ENCODE results near the gene EMSY. TPM values are rescaled to one million over a fixed set of nuclear protein-coding genes. Genes with fewer than 3 reads are reported as not detected.
A peak's percentile ranks its signal among the peaks of the same experiment; 100 is the strongest.

Gene EMSY
- total RNA-seq, 4 donors from 2014 or later: 35.7 to 79.6 (median 43.8) TPM

DNA sequence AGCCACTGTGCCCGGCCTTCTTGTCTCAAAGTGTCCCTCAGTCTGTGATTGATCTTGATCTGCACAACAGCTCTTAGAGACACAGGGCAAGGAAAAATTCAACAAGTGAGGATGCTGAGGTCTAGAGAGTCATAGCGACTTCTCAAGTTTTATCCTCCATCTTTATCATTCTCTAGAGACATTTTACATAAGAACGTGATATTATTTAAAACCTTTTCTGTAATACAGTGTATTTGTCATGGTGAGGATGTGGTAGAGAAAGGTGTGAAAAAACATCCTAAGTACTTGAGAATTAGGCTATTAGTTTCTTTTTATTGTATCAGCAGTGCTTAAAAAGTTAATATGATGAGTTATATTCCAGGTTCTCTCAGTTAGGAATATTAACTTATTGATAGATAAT is 50.2 kb downstream of the EMSY start:
- intact Hi-C loops (cut with DNase I; ENCODE audit: low total_unique reads) (no loop called here), in situ Hi-C loops (cut with MboI; ENCODE audit: low pct_ligation_motif_present in 1 of 4, low pct_unique_long_range_greater_than_20kb in 1 of 4, low sequenced_read_pairs in 3 of 4) (no loop called here)
- DNase-seq: no peak
- H3K4me1 ChIP-seq: peaks cover 0 to 22% (median 9%) of the 10 kb centered on the region in 4 donors
- WGBS, 2 donors (ENCODE audit: low coverage in 1 of 2): 99 to 100% methylated on average over 2 to 3 of the region's 3 CpGs
- no peaks in the 10 kb centered on the region for H3K27me3 ChIP-seq
- peak overlapping the region in 2 of 4 donors; percentile 37 to 48 for H3K27ac ChIP-seq
- no peak overlapping the region for H3K4me3 ChIP-seq
- H3K36me3 ChIP-seq: peaks cover 0 to 19% (median under 1%) of the 10 kb centered on the region in 4 donors
- H3K9me3 ChIP-seq: no peaks in the 10 kb centered on the region
- TF ChIP-seq POLR2A (IDR thresholded peaks at IDR 0.05) (no peak), EP300 (IDR thresholded peaks at IDR 0.05; ENCODE audit: low read depth) (no peak), POLR2AphosphoS5 (IDR thresholded peaks at IDR 0.05) (no peak)
- TF ChIP-seq, protein P1, sequence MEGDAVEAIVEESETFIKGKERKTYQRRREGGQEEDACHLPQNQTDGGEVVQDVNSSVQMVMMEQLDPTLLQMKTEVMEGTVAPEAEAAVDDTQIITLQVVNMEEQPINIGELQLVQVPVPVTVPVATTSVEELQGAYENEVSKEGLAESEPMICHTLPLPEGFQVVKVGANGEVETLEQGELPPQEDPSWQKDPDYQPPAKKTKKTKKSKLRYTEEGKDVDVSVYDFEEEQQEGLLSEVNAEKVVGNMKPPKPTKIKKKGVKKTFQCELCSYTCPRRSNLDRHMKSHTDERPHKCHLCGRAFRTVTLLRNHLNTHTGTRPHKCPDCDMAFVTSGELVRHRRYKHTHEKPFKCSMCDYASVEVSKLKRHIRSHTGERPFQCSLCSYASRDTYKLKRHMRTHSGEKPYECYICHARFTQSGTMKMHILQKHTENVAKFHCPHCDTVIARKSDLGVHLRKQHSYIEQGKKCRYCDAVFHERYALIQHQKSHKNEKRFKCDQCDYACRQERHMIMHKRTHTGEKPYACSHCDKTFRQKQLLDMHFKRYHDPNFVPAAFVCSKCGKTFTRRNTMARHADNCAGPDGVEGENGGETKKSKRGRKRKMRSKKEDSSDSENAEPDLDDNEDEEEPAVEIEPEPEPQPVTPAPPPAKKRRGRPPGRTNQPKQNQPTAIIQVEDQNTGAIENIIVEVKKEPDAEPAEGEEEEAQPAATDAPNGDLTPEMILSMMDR (IDR thresholded peaks at IDR 0.05): no peak

DNA sequence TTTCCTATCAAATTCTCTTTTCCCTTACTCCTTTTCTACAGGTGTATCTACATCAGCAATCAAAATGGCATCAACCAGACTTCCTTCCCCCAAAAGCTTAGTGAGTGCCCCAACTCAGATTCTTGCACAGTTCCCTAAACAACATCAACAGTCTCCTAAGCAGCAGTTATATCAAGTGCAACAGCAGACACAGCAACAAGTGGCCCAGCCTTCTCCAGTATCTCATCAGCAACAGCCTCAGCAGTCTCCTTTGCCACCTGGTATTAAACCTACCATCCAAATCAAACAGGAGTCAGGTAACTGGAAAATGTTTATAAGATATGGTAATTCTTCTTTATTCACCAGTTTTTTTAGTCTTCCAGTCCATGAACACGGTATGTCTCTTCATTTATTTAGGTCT is 51.4 kb downstream of the EMSY start:
- Histone ChIP-seq H3K27ac (no peak overlapping the region), H3K4me3 (no peak overlapping the region), H3K9me3 (peaks cover 0 to 1% of the 10 kb centered on the region in 2 donors), H3K36me3 (peaks cover 0 to 27% (median 5%) of the 10 kb centered on the region in 4 donors), H3K27me3 (no peaks in the 10 kb centered on the region), H3K4me1 (peaks cover 0 to 22% (median 9%) of the 10 kb centered on the region in 4 donors)
- in situ Hi-C loops (cut with MboI; ENCODE audit: low pct_ligation_motif_present in 1 of 4, low pct_unique_long_range_greater_than_20kb in 1 of 4, low sequenced_read_pairs in 3 of 4): no loop called here
- 92% methylated on average over 1 of the region's 1 CpG for WGBS, 2 donors (ENCODE audit: low coverage in 1 of 2)
- intact Hi-C loops (cut with DNase I; ENCODE audit: low total_unique reads): no loop called here
- no peak for DNase-seq
- TF ChIP-seq EP300 (IDR thresholded peaks at IDR 0.05; ENCODE audit: low read depth) (no peak), POLR2AphosphoS5 (IDR thresholded peaks at IDR 0.05) (no peak), POLR2A (IDR thresholded peaks at IDR 0.05) (no peak)
- TF ChIP-seq, protein P1 (IDR thresholded peaks at IDR 0.05): no peak

DNA sequence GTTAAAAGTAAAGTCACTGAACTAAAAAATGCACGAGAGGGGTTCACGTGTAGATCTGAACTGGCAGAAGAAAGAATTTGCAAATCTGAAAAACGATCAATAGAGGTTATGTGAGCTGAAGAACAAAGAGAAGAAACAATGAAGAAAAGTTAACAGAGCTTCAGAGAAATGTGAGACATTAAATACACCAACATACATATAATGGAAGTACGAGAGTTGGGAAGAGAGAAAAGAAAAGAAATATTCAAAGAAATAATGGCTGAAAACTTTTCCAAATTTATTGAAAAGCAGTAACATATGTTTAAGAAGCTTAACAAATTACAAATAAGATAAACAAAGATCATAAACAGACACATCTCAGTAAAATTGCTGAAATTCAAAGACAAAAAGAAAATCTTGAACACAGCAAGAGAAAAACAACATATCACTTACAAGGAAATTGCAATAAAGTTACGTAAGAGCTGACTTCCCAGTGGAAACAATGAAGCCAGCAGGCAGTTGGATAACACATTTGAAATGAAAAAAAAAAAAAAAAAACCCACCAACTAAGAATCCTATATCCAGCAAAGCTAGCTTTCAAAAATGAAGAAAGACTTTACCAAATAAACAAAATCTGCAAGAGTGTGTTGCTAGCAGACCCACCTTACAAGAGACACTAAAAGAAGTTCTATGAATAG is 56.8 kb downstream of the EMSY start:
- Histone ChIP-seq H3K27me3 (no peaks in the 10 kb centered on the region), H3K36me3 (peaks cover 0 to 20% (median 8%) of the 10 kb centered on the region in 4 donors), H3K4me3 (no peak overlapping the region), H3K27ac (no peak overlapping the region), H3K9me3 (peaks cover 0 to 4% of the 10 kb centered on the region in 2 donors), H3K4me1 (no peaks in the 10 kb centered on the region)
- WGBS, 2 donors (ENCODE audit: low coverage in 1 of 2): 93 to 97% methylated on average over 4 to 5 of the region's 5 CpGs
- intact Hi-C loops (cut with DNase I; ENCODE audit: low total_unique reads): no loop called here
- TF ChIP-seq POLR2AphosphoS5 (IDR thresholded peaks at IDR 0.05) (no peak), EP300 (IDR thresholded peaks at IDR 0.05; ENCODE audit: low read depth) (no peak), POLR2A (IDR thresholded peaks at IDR 0.05) (no peak)
- TF ChIP-seq, protein P1 (IDR thresholded peaks at IDR 0.05): no peak
- in situ Hi-C loops (cut with MboI; ENCODE audit: low pct_ligation_motif_present in 1 of 4, low pct_unique_long_range_greater_than_20kb in 1 of 4, low sequenced_read_pairs in 3 of 4): no loop called here
- no peak for DNase-seq

- Histone ChIP-seq H3K27ac (no peak overlapping the region), H3K4me1 (no peaks in the 10 kb centered on the region), H3K36me3 (peaks cover 0 to 3% (median 0%) of the 10 kb centered on the region in 4 donors), H3K9me3 (no peaks in the 10 kb centered on the region), H3K27me3 (no peaks in the 10 kb centered on the region), H3K4me3 (no peak overlapping the region)
- in situ Hi-C loops (cut with MboI; ENCODE audit: low pct_ligation_motif_present in 1 of 4, low pct_unique_long_range_greater_than_20kb in 1 of 4, low sequenced_read_pairs in 3 of 4): no loop called here
- TF ChIP-seq POLR2AphosphoS5 (IDR thresholded peaks at IDR 0.05): no peak
- TF ChIP-seq, protein P1 (IDR thresholded peaks at IDR 0.05): no peak
- TF ChIP-seq EP300 (IDR thresholded peaks at IDR 0.05; ENCODE audit: low read depth): no peak
- no peak for TF ChIP-seq POLR2A (IDR thresholded peaks at IDR 0.05)
- no peak for DNase-seq
- intact Hi-C loops (cut with DNase I; ENCODE audit: low total_unique reads): no loop called here
- 83 to 95% methylated on average over 2 of the region's 2 CpGs for WGBS, 2 donors (ENCODE audit: low coverage in 1 of 2)
Measured at GRCh38 chr11:76506833-76507232, 62.0 kb downstream of the EMSY start.
